ENCODE measurements around the gene RASAL1. TPM values are rescaled to one million over a fixed set of nuclear protein-coding genes. Genes with fewer than 3 reads are reported as not detected.

RASAL1 gene, protein sequence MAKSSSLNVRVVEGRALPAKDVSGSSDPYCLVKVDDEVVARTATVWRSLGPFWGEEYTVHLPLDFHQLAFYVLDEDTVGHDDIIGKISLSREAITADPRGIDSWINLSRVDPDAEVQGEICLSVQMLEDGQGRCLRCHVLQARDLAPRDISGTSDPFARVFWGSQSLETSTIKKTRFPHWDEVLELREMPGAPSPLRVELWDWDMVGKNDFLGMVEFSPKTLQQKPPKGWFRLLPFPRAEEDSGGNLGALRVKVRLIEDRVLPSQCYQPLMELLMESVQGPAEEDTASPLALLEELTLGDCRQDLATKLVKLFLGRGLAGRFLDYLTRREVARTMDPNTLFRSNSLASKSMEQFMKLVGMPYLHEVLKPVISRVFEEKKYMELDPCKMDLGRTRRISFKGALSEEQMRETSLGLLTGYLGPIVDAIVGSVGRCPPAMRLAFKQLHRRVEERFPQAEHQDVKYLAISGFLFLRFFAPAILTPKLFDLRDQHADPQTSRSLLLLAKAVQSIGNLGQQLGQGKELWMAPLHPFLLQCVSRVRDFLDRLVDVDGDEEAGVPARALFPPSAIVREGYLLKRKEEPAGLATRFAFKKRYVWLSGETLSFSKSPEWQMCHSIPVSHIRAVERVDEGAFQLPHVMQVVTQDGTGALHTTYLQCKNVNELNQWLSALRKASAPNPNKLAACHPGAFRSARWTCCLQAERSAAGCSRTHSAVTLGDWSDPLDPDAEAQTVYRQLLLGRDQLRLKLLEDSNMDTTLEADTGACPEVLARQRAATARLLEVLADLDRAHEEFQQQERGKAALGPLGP
- 0.16 and 0.26 TPM in 2 replicates for polyA plus RNA-seq (2013)

GRCh38 chr12:113135178-113136127, at the start of gene RASAL1:
TSS of gene RASAL1 (minus strand) at chr12:113135761. CDS start at chr12:113135462, 299 bp downstream.
- H2BK5ac ChIP-seq (ENCODE audit: low read depth, low read length, poor library complexity): no peak within 1 kb of the TSS
- H3K36me3 ChIP-seq (ENCODE audit: control insufficient read depth in 1 of 2, insufficient read depth in 2 of 2, low read length in 2 of 2): no peaks in the 10 kb centered on the region
- H3K4ac ChIP-seq (ENCODE audit: low read depth, low read length): no peak within 1 kb of the TSS
- no peak within 1 kb of the TSS for H3K4me3 ChIP-seq (ENCODE audit: low read depth, low read length)
- H2BK120ac ChIP-seq (ENCODE audit: insufficient read depth, low read length, poor library complexity): no peak within 1 kb of the TSS
- H3K18ac ChIP-seq (ENCODE audit: low read length): no peak within 1 kb of the TSS
- no peak within 1 kb of the TSS for H3K27ac ChIP-seq (ENCODE audit: low read depth, low read length)
- no peak within 1 kb of the TSS for H4K8ac ChIP-seq (ENCODE audit: low read depth, low read length)
- H4K12ac ChIP-seq (ENCODE audit: low read depth, low read length): no peak within 1 kb of the TSS
- H3K9me3 ChIP-seq (ENCODE audit: insufficient read depth, low read depth, low read length): no peaks in the 10 kb centered on the region
- no peak within 1 kb of the TSS for H2AFZ ChIP-seq (ENCODE audit: insufficient read depth, low read length, poor library complexity)
- no peak within 1 kb of the TSS for H2AK5ac ChIP-seq (ENCODE audit: low read length)
- no peak for DNase-seq
- peak within 1 kb of the TSS; percentile 56 for H3K4me2 ChIP-seq (ENCODE audit: low read length)
- H3K23ac ChIP-seq (ENCODE audit: low read length): no peak within 1 kb of the TSS
- peaks cover 0 to 8% of the 10 kb centered on the region in 2 experiments for H3K4me1 ChIP-seq (ENCODE audit: control insufficient read depth in 1 of 2, insufficient read depth in 2 of 2, low read length in 2 of 2)
- no peak within 1 kb of the TSS for H2BK12ac ChIP-seq (ENCODE audit: low read length)
- WGBS (ENCODE audit: extremely low coverage, insufficient coverage, insufficient read length): no CpG with 5 or more reads among the region's 68 CpGs
- no peak within 1 kb of the TSS for H4K91ac ChIP-seq (ENCODE audit: low read depth, low read length)
- H3K9ac ChIP-seq (ENCODE audit: low read length): no peak within 1 kb of the TSS
- H3K79me1 ChIP-seq (ENCODE audit: low read length): no peaks in the 10 kb centered on the region
- no peak within 1 kb of the TSS for H3K14ac ChIP-seq (ENCODE audit: low read length)
- no peaks in the 10 kb centered on the region for H3K79me2 ChIP-seq (ENCODE audit: control insufficient read depth, insufficient read depth, low read length, poor library complexity)
- H3K27me3 ChIP-seq (ENCODE audit: insufficient read depth, low read length): no peaks in the 10 kb centered on the region

GRCh38 chr12:113184900-113185179, 49.3 kb upstream of the RASAL1 start:
- H3K79me2 ChIP-seq (ENCODE audit: control insufficient read depth, insufficient read depth, low read length, poor library complexity): peaks cover 11% of the 10 kb centered on the region
- peak overlapping the region; percentile 76 for H3K27ac ChIP-seq (ENCODE audit: low read depth, low read length)
- H2AK5ac ChIP-seq (ENCODE audit: low read length): peak overlapping the region; percentile 45
- peak overlapping the region; percentile 90 for H4K91ac ChIP-seq (ENCODE audit: low read depth, low read length)
- peak overlapping the region; percentile 90 for H2AFZ ChIP-seq (ENCODE audit: insufficient read depth, low read length, poor library complexity)
- no CpG with 5 or more reads among the region's 20 CpGs for WGBS (ENCODE audit: extremely low coverage, insufficient coverage, insufficient read length)
- H3K4me3 ChIP-seq (ENCODE audit: low read depth, low read length): peak overlapping the region; percentile 94
- H4K12ac ChIP-seq (ENCODE audit: low read depth, low read length): peak overlapping the region; percentile 96
- no peaks in the 10 kb centered on the region for H3K27me3 ChIP-seq (ENCODE audit: insufficient read depth, low read length)
- peak overlapping the region; percentile 79 for H2BK5ac ChIP-seq (ENCODE audit: low read depth, low read length, poor library complexity)
- peaks cover 14% of the 10 kb centered on the region for H3K79me1 ChIP-seq (ENCODE audit: low read length)
- peak overlapping the region; percentile 70 for H3K4me2 ChIP-seq (ENCODE audit: low read length)
- peak overlapping the region; percentile 73 for H3K18ac ChIP-seq (ENCODE audit: low read length)
- H3K9me3 ChIP-seq (ENCODE audit: insufficient read depth, low read depth, low read length): no peaks in the 10 kb centered on the region
- peak overlapping the region; percentile 98 for H4K8ac ChIP-seq (ENCODE audit: low read depth, low read length)
- peak overlapping the region; percentile 90 for H2BK120ac ChIP-seq (ENCODE audit: insufficient read depth, low read length, poor library complexity)
- H3K4me1 ChIP-seq (ENCODE audit: control insufficient read depth in 1 of 2, insufficient read depth in 2 of 2, low read length in 2 of 2): peaks cover 8% of the 10 kb centered on the region in 2 experiments
- no peak overlapping the region for H3K23ac ChIP-seq (ENCODE audit: low read length)
- H3K14ac ChIP-seq (ENCODE audit: low read length): peak overlapping the region; percentile 86
- H3K4ac ChIP-seq (ENCODE audit: low read depth, low read length): peak overlapping the region; percentile 85
- peak; percentile 73 to 83 for DNase-seq
- peaks cover 15 to 22% of the 10 kb centered on the region in 2 experiments for H3K36me3 ChIP-seq (ENCODE audit: control insufficient read depth in 1 of 2, insufficient read depth in 2 of 2, low read length in 2 of 2)
- H2BK12ac ChIP-seq (ENCODE audit: low read length): no peak overlapping the region
- peak overlapping the region; percentile 97 for H3K9ac ChIP-seq (ENCODE audit: low read length)

DNA sequence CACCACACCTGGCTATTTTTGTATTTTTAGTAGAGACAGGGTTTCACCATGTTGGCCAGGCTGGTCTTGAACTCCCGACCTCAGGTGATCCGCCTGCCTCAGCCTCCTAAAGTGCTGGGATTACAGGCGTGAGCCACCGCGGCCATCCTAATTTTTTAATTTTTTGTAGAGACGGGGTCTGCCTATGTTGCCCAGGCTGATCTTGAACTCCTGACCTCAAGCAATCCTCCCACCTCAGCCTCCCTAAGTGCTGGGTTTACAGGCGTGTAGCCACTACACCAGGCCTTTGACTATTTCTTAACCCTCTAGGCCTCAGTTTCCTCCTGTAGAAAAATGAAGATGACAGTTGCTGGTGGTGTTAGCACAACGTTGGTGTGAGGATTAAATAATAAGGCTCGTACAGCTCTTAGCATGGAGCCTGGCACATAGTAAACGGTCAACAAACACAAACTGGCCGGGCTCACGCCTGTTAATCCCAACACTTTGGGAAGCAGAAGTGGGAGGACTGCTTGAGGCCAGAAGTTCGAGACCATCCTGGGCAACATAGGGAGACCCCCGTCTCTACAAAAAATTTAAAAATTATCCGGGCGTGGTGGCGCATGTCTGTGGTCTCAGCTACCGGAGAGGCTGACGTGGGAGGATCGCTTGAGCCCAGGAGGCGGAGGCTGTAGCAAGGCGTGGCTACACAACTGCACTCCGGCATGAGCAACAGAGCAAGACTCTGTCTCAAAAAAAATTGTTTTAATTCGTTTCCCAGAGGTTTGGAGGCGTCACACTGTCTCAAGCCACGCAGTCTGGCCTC, 48.7 kb upstream of the RASAL1 start:
- Histone ChIP-seq H2BK5ac (ENCODE audit: low read depth, low read length, poor library complexity) (no peak overlapping the region), H2BK12ac (ENCODE audit: low read length) (no peak overlapping the region), H3K14ac (ENCODE audit: low read length) (no peak overlapping the region), H3K4me2 (ENCODE audit: low read length) (peak overlapping the region; percentile 70), H3K4ac (ENCODE audit: low read depth, low read length) (peak overlapping the region; percentile 93), H3K79me2 (ENCODE audit: control insufficient read depth, insufficient read depth, low read length, poor library complexity) (peaks cover 11% of the 10 kb centered on the region), H3K27ac (ENCODE audit: low read depth, low read length) (no peak overlapping the region), H3K36me3 (ENCODE audit: control insufficient read depth in 1 of 2, insufficient read depth in 2 of 2, low read length in 2 of 2) (peaks cover 21 to 27% of the 10 kb centered on the region in 2 experiments), H3K27me3 (ENCODE audit: insufficient read depth, low read length) (no peaks in the 10 kb centered on the region), H3K23ac (ENCODE audit: low read length) (no peak overlapping the region), H4K91ac (ENCODE audit: low read depth, low read length) (peak overlapping the region; percentile 56), H4K8ac (ENCODE audit: low read depth, low read length) (peak overlapping the region; percentile 62), H3K9me3 (ENCODE audit: insufficient read depth, low read depth, low read length) (no peaks in the 10 kb centered on the region), H2AK5ac (ENCODE audit: low read length) (peak overlapping the region; percentile 61), H3K4me3 (ENCODE audit: low read depth, low read length) (peak overlapping the region; percentile 70), H3K4me1 (ENCODE audit: control insufficient read depth in 1 of 2, insufficient read depth in 2 of 2, low read length in 2 of 2) (peaks cover 8% of the 10 kb centered on the region in 2 experiments), H2AFZ (ENCODE audit: insufficient read depth, low read length, poor library complexity) (no peak overlapping the region), H3K9ac (ENCODE audit: low read length) (no peak overlapping the region), H2BK120ac (ENCODE audit: insufficient read depth, low read length, poor library complexity) (peak overlapping the region; percentile 25), H3K18ac (ENCODE audit: low read length) (peak overlapping the region; percentile 2), H3K79me1 (ENCODE audit: low read length) (peaks cover 14% of the 10 kb centered on the region), H4K12ac (ENCODE audit: low read depth, low read length) (peak overlapping the region; percentile 67)
- WGBS (ENCODE audit: extremely low coverage, insufficient coverage, insufficient read length): no CpG with 5 or more reads among the region's 26 CpGs
- DNase-seq: peak; percentile 49 to 71
